Caco-2 (cell line): Measurements from ENCODE around the gene HPDL. TPM values are rescaled to one million over a fixed set of nuclear protein-coding genes. Genes with fewer than 3 reads are reported as not detected.

Experiments
- BruUV-seq: library from RNA; stranded (reverse); fragments of 400-500 nt; replicated peaks from 2 replicates; lab custom pipeline; 2021; lab: Mats Ljungman, UMichigan
- CTCF ChIA-PET: fragments of 300-600 bp; sonication (Branson Sonifier 250); formaldehyde crosslinking; loops from one replicate; lab custom pipeline; 2022; ENCODE audit warnings: antibody characterized with exemption; lab: Charles Lee
- POLR2A ChIA-PET: fragments of 300-600 bp; sonication (Branson Sonifier 250); formaldehyde crosslinking; loops from one replicate; lab custom pipeline; 2022; ENCODE audit warnings: antibody characterized with exemption; lab: Charles Lee
- DNase-seq, 2 experiments: peaks; one replicate each; pipeline versions ENCODE4 v3.0.0 to v3.0.0-alpha.2; 2020 to 2022
- H3K27me3 ChIP-seq: replicated peaks from 2 replicates; pipeline ENCODE4 v1.6.0; 2011; ENCODE audit warnings: low read length; ENCODE audit not compliant: control insufficient read depth, insufficient read depth
- H3K36me3 ChIP-seq: 2 replicates; pipeline ENCODE4 v1.5.1; 2011; ENCODE audit warnings: low read length; ENCODE audit not compliant: control insufficient read depth, insufficient read depth
- H3K4me1 ChIP-seq: fragments of 250-450 bp; sonication (Bioruptor Pico); 2 replicates; pipeline ENCODE4 v1.5.1; 2020; ENCODE audit warnings: mild to moderate bottlenecking
- H3K4me3 ChIP-seq: 2 replicates; pipeline ENCODE4 v1.5.1; 2011; ENCODE audit warnings: low read depth, mild to moderate bottlenecking, control low read depth, low read length
- H3K9me3 ChIP-seq: fragments of 250-450 bp; sonication (Bioruptor Pico); 2 replicates; pipeline ENCODE4 v1.5.1; 2020; ENCODE audit warnings: mild to moderate bottlenecking, moderate library complexity
- H3K27ac Mint-ChIP-seq: one replicate; pipeline ENCODE4 v1.8.0; 2022; ENCODE audit warnings: mixed read lengths; ENCODE audit not compliant: unreplicated experiment
- H3K27me3 Mint-ChIP-seq: one replicate; pipeline ENCODE4 v1.8.0; 2022; ENCODE audit warnings: mixed read lengths; ENCODE audit not compliant: insufficient read depth, unreplicated experiment
- H3K36me3 Mint-ChIP-seq: one replicate; pipeline ENCODE4 v1.8.0; 2022; ENCODE audit warnings: mild to moderate bottlenecking, mixed read lengths; ENCODE audit not compliant: insufficient read depth, unreplicated experiment
- H3K4me1 Mint-ChIP-seq: one replicate; pipeline ENCODE4 v1.8.0; 2022; ENCODE audit warnings: low read depth, mixed read lengths; ENCODE audit not compliant: unreplicated experiment
- H3K4me3 Mint-ChIP-seq: one replicate; pipeline ENCODE4 v1.8.0; 2022; ENCODE audit warnings: mild to moderate bottlenecking, moderate library complexity, mixed read lengths; ENCODE audit not compliant: unreplicated experiment
- H3K9me3 Mint-ChIP-seq: one replicate; pipeline ENCODE4 v1.8.0; 2022; ENCODE audit warnings: mixed read lengths; ENCODE audit not compliant: unreplicated experiment
- CTCF ChIP-seq, 2 experiments: fragments of 200-600 bp in 1 of 2; IDR thresholded peaks; 1 replicate in 1 of 2; 2 replicates in 1 of 2; pipeline versions ENCODE4 v1.5.1 to v1.8.0; 2011 to 2022; ENCODE audit warnings: antibody characterized with exemption in 1 of 2, control low read depth in 1 of 2, inconsistent platforms in 1 of 2, low read depth in 1 of 2, low read length in 1 of 2, mild to moderate bottlenecking in 1 of 2, moderate library complexity in 1 of 2; ENCODE audit not compliant: insufficient read depth in 1 of 2, severe bottlenecking in 1 of 2, unreplicated experiment in 1 of 2
- intact Hi-C: fragments of 100-400 bp; cut with micrococcal nuclease; formaldehyde crosslinking; loops from one replicate; pipeline ENCODE4 v1.10.0; 2022; ENCODE audit not compliant: unreplicated experiment
- total RNA-seq: library from RNA; stranded (reverse); gene quantifications from 2 replicates; pipeline ENCODE4 v1.2.3, GENCODE V29; 2022

Gene HPDL
- total RNA-seq, 1 experiment from 2014 or later, result 90.6 TPM

GRCh38 chr1:45314266-45314665, 12.4 kb upstream of the HPDL start:
- POLR2A ChIA-PET, result no interaction called here
- H3K36me3 ChIP-seq, result no peaks in the 10 kb centered on the region
- H3K36me3 Mint-ChIP-seq, result no peaks in the 10 kb centered on the region
- no peak overlapping the region for H3K4me3 Mint-ChIP-seq
- TF ChIP-seq CTCF (IDR thresholded peaks at IDR 0.05; ENCODE audit: insufficient read depth in 1 of 2, low read depth in 1 of 2, low read length in 1 of 2, severe bottlenecking in 1 of 2, unreplicated experiment in 1 of 2), result no peak
- no peaks in the 10 kb centered on the region for H3K27me3 Mint-ChIP-seq
- H3K4me1 Mint-ChIP-seq, result no peaks in the 10 kb centered on the region
- H3K9me3 ChIP-seq, result no peaks in the 10 kb centered on the region
- H3K9me3 Mint-ChIP-seq, result no peaks in the 10 kb centered on the region
- H3K27ac Mint-ChIP-seq, result no peak overlapping the region
- no peaks in the 10 kb centered on the region for H3K27me3 ChIP-seq
- H3K4me1 ChIP-seq, result no peaks in the 10 kb centered on the region
- no TSS peak for BruUV-seq
- CTCF ChIA-PET, result interaction anchor here (0.6 kb wide), 1 partner anchor 11 kb away, joined by 5 read pairs; no protein-coding TSS in a partner anchor
- intact Hi-C loops, result no loop called here
- DNase-seq, result no peak
- H3K4me3 ChIP-seq, result no peak overlapping the region

- no peaks in the 10 kb centered on the region for H3K36me3 Mint-ChIP-seq
- Histone ChIP-seq H3K36me3 (no peaks in the 10 kb centered on the region), H3K9me3 (no peaks in the 10 kb centered on the region), H3K4me3 (no peak overlapping the region), H3K27me3 (no peaks in the 10 kb centered on the region), H3K4me1 (no peaks in the 10 kb centered on the region)
- no peaks in the 10 kb centered on the region for H3K9me3 Mint-ChIP-seq
- intact Hi-C loops, result no loop called here
- H3K4me3 Mint-ChIP-seq, result no peak overlapping the region
- ChIA-PET POLR2A (interaction anchor here (1.2 kb wide), 1 partner anchor 14 kb away, joined by 3 read pairs; no protein-coding TSS in a partner anchor), CTCF (interaction anchor here (1.1 kb wide), 1 partner anchor 14 kb away, joined by 3 read pairs; no protein-coding TSS in a partner anchor)
- no peak overlapping the region for H3K27ac Mint-ChIP-seq
- no TSS peak for BruUV-seq
- DNase-seq, result no peak
- H3K4me1 Mint-ChIP-seq, result no peaks in the 10 kb centered on the region
- no peaks in the 10 kb centered on the region for H3K27me3 Mint-ChIP-seq
- no peak for TF ChIP-seq CTCF (IDR thresholded peaks at IDR 0.05; ENCODE audit: insufficient read depth in 1 of 2, low read depth in 1 of 2, low read length in 1 of 2, severe bottlenecking in 1 of 2, unreplicated experiment in 1 of 2)
Measured at GRCh38 chr1:45317166-45317565, 9.5 kb upstream of the HPDL start.

- Histone ChIP-seq H3K9me3 (no peaks in the 10 kb centered on the region), H3K27me3 (no peaks in the 10 kb centered on the region), H3K36me3 (no peaks in the 10 kb centered on the region), H3K4me1 (peaks cover 7% of the 10 kb centered on the region; the same call in 1 of the 2 replicates), H3K4me3 (no peak overlapping the region)
- intact Hi-C loops, result no loop called here
- Mint-ChIP-seq H3K36me3 (no peaks in the 10 kb centered on the region), H3K9me3 (no peaks in the 10 kb centered on the region), H3K4me3 (no peak overlapping the region), H3K27me3 (no peaks in the 10 kb centered on the region), H3K4me1 (no peaks in the 10 kb centered on the region), H3K27ac (no peak overlapping the region)
- TF ChIP-seq CTCF (IDR thresholded peaks at IDR 0.05; ENCODE audit: insufficient read depth in 1 of 2, low read depth in 1 of 2, low read length in 1 of 2, severe bottlenecking in 1 of 2, unreplicated experiment in 1 of 2), result no peak
- ChIA-PET POLR2A (interaction anchor here (0.5 kb wide), 1 partner anchor 120 kb away, joined by 3 read pairs; no protein-coding TSS in a partner anchor), CTCF (no interaction called here)
- no peak for DNase-seq
- BruUV-seq, result no TSS peak
Measured at GRCh38 chr1:45319761-45320160, 6.9 kb upstream of the HPDL start.
